ENCODE measurements around the gene LATS2. TPM values are rescaled to one million over a fixed set of nuclear protein-coding genes. Genes with fewer than 3 reads are reported as not detected.

Gene LATS2
- total and polyA plus RNA-seq, 2 of the 8 experiments (the other 6 are each of a cell fraction or from before 2014, with no cell fraction given) = 8.3 to 26.2 TPM

GRCh38 chr13:20968745-20969144, 92.6 kb downstream of the LATS2 start:
- Histone ChIP-seq H2BK12ac (ENCODE audit: low read depth, low read length) (no peak overlapping the region), H2BK120ac (replicated peaks; ENCODE audit: low read depth, low read length) (no peak overlapping the region), H3K9me3 (ENCODE audit: insufficient read depth in 2 of 2, low read depth in 1 of 2, low read length in 1 of 2) (peaks cover 0 to 4% of the 10 kb centered on the region in 2 experiments; a peak in 1 of 4 replicates), H3K79me2 (ENCODE audit: control insufficient read depth in 1 of 2, insufficient read depth in 2 of 2, low read length in 2 of 2) (no peaks in the 10 kb centered on the region), H3K27me3 (replicated peaks in 1 of 4; ENCODE audit: control insufficient read depth in 3 of 4, extremely low read depth in 1 of 4, insufficient read depth in 3 of 4, low read length in 3 of 4) (no peaks in the 10 kb centered on the region), H2AK5ac (ENCODE audit: low read depth, low read length) (no peak overlapping the region), H3K14ac (ENCODE audit: insufficient read length) (no peak overlapping the region), H3K79me1 (ENCODE audit: low read depth, low read length) (no peaks in the 10 kb centered on the region), H3K4ac (replicated peaks; ENCODE audit: insufficient read length, low read depth, low read length) (no peak overlapping the region), H3K56ac (replicated peaks; ENCODE audit: insufficient read length, low read depth, low read length) (no peak overlapping the region), H3K4me3 (ENCODE audit: extremely low read depth in 1 of 4, insufficient read depth in 2 of 4, low read depth in 3 of 4, low read length in 4 of 4) (no peak overlapping the region), H3K23ac (ENCODE audit: insufficient read length) (no peak overlapping the region), H2BK20ac (ENCODE audit: low read length) (no peak overlapping the region), H3K23me2 (ENCODE audit: low read depth, low read length) (no peaks in the 10 kb centered on the region), H3K18ac (ENCODE audit: extremely low read depth, low read length) (no peak overlapping the region), H3K4me1 (replicated peaks in 1 of 4; ENCODE audit: control insufficient read depth in 3 of 4, insufficient read depth in 4 of 4, low read length in 3 of 4) (no peaks in the 10 kb centered on the region; a peak in 1 of 7 replicates), H4K8ac (ENCODE audit: extremely low read depth, insufficient read depth, low read length) (no peak overlapping the region), H4K91ac (replicated peaks; ENCODE audit: insufficient read length, low read length) (no peak overlapping the region), H4K20me1 (replicated peaks in 1 of 2; ENCODE audit: control insufficient read depth in 1 of 2, insufficient read depth in 2 of 2, low read length in 2 of 2) (no peaks in the 10 kb centered on the region), H2BK5ac (ENCODE audit: low read depth, low read length) (no peak overlapping the region), H3K27ac (ENCODE audit: low read depth, low read length) (no peak overlapping the region), H3K9ac (replicated peaks in 1 of 4; ENCODE audit: extremely low read depth in 1 of 4, low read depth in 3 of 4, low read length in 3 of 4) (no peak overlapping the region), H2BK15ac (ENCODE audit: low read length) (no peak overlapping the region), H2AFZ (ENCODE audit: low read length) (no peak overlapping the region), H4K5ac (ENCODE audit: insufficient read length, low read depth, low read length) (no peak overlapping the region), H3K4me2 (ENCODE audit: insufficient read depth in 1 of 2, low read depth in 2 of 2, low read length in 2 of 2) (no peak overlapping the region), H3K36me3 (ENCODE audit: control insufficient read depth in 2 of 4, insufficient read depth in 4 of 4, low read length in 3 of 4) (peaks cover 0 to 5% (median 1%) of the 10 kb centered on the region in 4 experiments; a peak in 3 of 8 replicates)
- FAIRE-seq (no peak), DNase-seq (ENCODE audit: low read depth in 1 of 2, low spot score in 2 of 2) (no peak)
- WGBS, 2 experiments (ENCODE audit: extremely low coverage in 1 of 2, insufficient coverage in 1 of 2, insufficient read length in 1 of 2, insufficient replicate concordance in 2 of 2, low coverage in 1 of 2, low lambda C conversion rate in 2 of 2, missing lambda C conversion rate in 1 of 2) = 65% methylated on average over 2 of the region's 2 CpGs; no CpG with 5 or more reads in 1 of the 2 experiments
- POLR2A ChIA-PET (ENCODE audit: partially characterized antibody) = interaction anchor here (1.4 kb wide), 1 partner anchor 46 kb away, joined by 3 read pairs; no protein-coding TSS in a partner anchor
- CTCF ChIA-PET (ENCODE audit: partially characterized antibody) = interaction anchor here (0.6 to 1.2 kb wide), 3 partner anchors 25 to 411 kb away, joined by 3 read pairs; no protein-coding TSS in a partner anchor
